H9 (cell line): ENCODE results near the gene CAMTA2. TPM values are rescaled to one million over a fixed set of nuclear protein-coding genes. Genes with fewer than 3 reads are reported as not detected.

Source experiments
- DNase-seq: peaks from one replicate; pipeline ENCODE4 v3.0.0-alpha.2; 2017
- H2AFZ ChIP-seq: one replicate; pipeline ENCODE4 v1.6.1; 2013; ENCODE audit warnings: mild to moderate bottlenecking, low read length, control low read depth, moderate library complexity
- H2AK5ac ChIP-seq: 2 replicates; pipeline ENCODE4 v1.6.1; 2013; ENCODE audit warnings: low read length, control low read depth, mixed read lengths; ENCODE audit not compliant: insufficient read length
- H2BK120ac ChIP-seq: one replicate; pipeline ENCODE4 v1.6.1; 2013; ENCODE audit warnings: low read depth, mild to moderate bottlenecking, low read length, control low read depth, inconsistent platforms; ENCODE audit not compliant: poor library complexity, severe bottlenecking
- H2BK12ac ChIP-seq: 2 replicates; pipeline ENCODE4 v1.6.1; 2013; ENCODE audit warnings: low read length, control low read depth, mixed read lengths, low read depth; ENCODE audit not compliant: insufficient read length
- H2BK15ac ChIP-seq: 2 replicates; pipeline ENCODE4 v1.6.1; 2013; ENCODE audit warnings: low read depth, low read length, control low read depth
- H2BK20ac ChIP-seq: one replicate; pipeline ENCODE4 v1.6.1; 2013; ENCODE audit warnings: low read depth, mild to moderate bottlenecking, low read length, control low read depth, inconsistent platforms; ENCODE audit not compliant: poor library complexity, severe bottlenecking
- H2BK5ac ChIP-seq: 2 replicates; pipeline ENCODE4 v1.6.1; 2013; ENCODE audit warnings: low read length, control low read depth, mixed read lengths; ENCODE audit not compliant: insufficient read length
- H3K14ac ChIP-seq: 2 replicates; pipeline ENCODE4 v1.6.1; 2013; ENCODE audit warnings: low read length, control low read depth; ENCODE audit not compliant: insufficient read depth
- H3K18ac ChIP-seq: 2 replicates; pipeline ENCODE4 v1.6.1; 2013; ENCODE audit warnings: low read depth, mild to moderate bottlenecking, mixed read lengths, low read length, control low read depth; ENCODE audit not compliant: insufficient read length
- H3K23ac ChIP-seq: 2 replicates; pipeline ENCODE4 v1.6.1; 2013; ENCODE audit warnings: low read length, control low read depth, mixed read lengths, low read depth; ENCODE audit not compliant: insufficient read length
- H3K23me2 ChIP-seq: 2 replicates; pipeline ENCODE4 v1.6.1; 2013; ENCODE audit warnings: low read depth, mild to moderate bottlenecking, mixed read lengths, low read length, control low read depth; ENCODE audit not compliant: insufficient read length, poor library complexity, severe bottlenecking
- H3K27ac ChIP-seq: 2 replicates; pipeline ENCODE4 v1.5.1; 2013; ENCODE audit warnings: low read length, control low read depth, mixed read lengths, low read depth; ENCODE audit not compliant: insufficient read length
- H3K27me3 ChIP-seq: 2 replicates; pipeline ENCODE4 v1.6.1; 2013; ENCODE audit warnings: low read length, control low read depth, inconsistent platforms; ENCODE audit not compliant: insufficient read depth
- H3K4ac ChIP-seq: 2 replicates; pipeline ENCODE4 v1.6.1; 2013; ENCODE audit warnings: low read depth, mild to moderate bottlenecking, control low read depth, inconsistent platforms, low read length, moderate library complexity
- H3K4me1 ChIP-seq: 2 replicates; pipeline ENCODE4 v1.6.1; 2013; ENCODE audit warnings: low read length, control low read depth, inconsistent platforms; ENCODE audit not compliant: insufficient read depth
- H3K4me2 ChIP-seq: 2 replicates; pipeline ENCODE4 v1.6.1; 2013; ENCODE audit warnings: low read length, control low read depth, mixed read lengths; ENCODE audit not compliant: insufficient read length, insufficient read depth
- H3K56ac ChIP-seq: 2 replicates; pipeline ENCODE4 v1.6.1; 2013; ENCODE audit warnings: low read depth, mild to moderate bottlenecking, mixed read lengths, low read length, control low read depth; ENCODE audit not compliant: insufficient read length
- H3K79me1 ChIP-seq: 2 replicates; pipeline ENCODE4 v1.6.1; 2013; ENCODE audit warnings: low read depth, mild to moderate bottlenecking, moderate library complexity, low read length, control low read depth, inconsistent platforms; ENCODE audit not compliant: insufficient read depth, poor library complexity, severe bottlenecking
- H3K79me2 ChIP-seq: 2 replicates; pipeline ENCODE4 v1.6.1; 2013; ENCODE audit warnings: low read length, control low read depth, inconsistent platforms; ENCODE audit not compliant: insufficient read depth
- H3K9ac ChIP-seq: 2 replicates; pipeline ENCODE4 v1.6.1; 2013; ENCODE audit warnings: low read length, control low read depth, mixed read lengths; ENCODE audit not compliant: insufficient read length; ENCODE audit errors: extremely low read depth
- H3K9me3 ChIP-seq: one replicate; pipeline ENCODE4 v1.6.1; 2013; ENCODE audit warnings: low read depth, low read length, inconsistent platforms; ENCODE audit not compliant: control insufficient read depth
- H3T11ph ChIP-seq: one replicate; pipeline ENCODE4 v1.6.1; 2013; ENCODE audit warnings: mild to moderate bottlenecking, low read length, control low read depth, inconsistent platforms
- H4K20me1 ChIP-seq: one replicate; pipeline ENCODE4 v1.6.1; 2013; ENCODE audit not compliant: control insufficient read depth, insufficient read length, insufficient read depth
- H4K5ac ChIP-seq: 2 replicates; pipeline ENCODE4 v1.6.1; 2013; ENCODE audit warnings: low read depth, mild to moderate bottlenecking, mixed read lengths, low read length, control low read depth; ENCODE audit not compliant: insufficient read length
- H4K8ac ChIP-seq: replicated peaks from 2 replicates; pipeline ENCODE4 v1.6.1; 2013; ENCODE audit warnings: low read length, control low read depth, mixed read lengths, low read depth; ENCODE audit not compliant: insufficient read length
- H4K91ac ChIP-seq: 2 replicates; pipeline ENCODE4 v1.6.1; 2013; ENCODE audit warnings: low read depth, mild to moderate bottlenecking, moderate library complexity, mixed read lengths, low read length, control low read depth; ENCODE audit not compliant: insufficient read length
- H3K27ac Mint-ChIP-seq, 3 experiments: 2 replicates in 2 of 3; 3 replicates in 1 of 3; pipeline ENCODE4 v1.8.0; 2020 to 2021; ENCODE audit warnings: mixed read lengths in 3 of 3, mild to moderate bottlenecking in 1 of 3, moderate library complexity in 1 of 3
- H3K27me3 Mint-ChIP-seq: 2 replicates; pipeline ENCODE4 v1.8.0; 2021; ENCODE audit warnings: low read depth, mild to moderate bottlenecking, moderate library complexity, mixed read lengths
- H3K36me3 Mint-ChIP-seq, 3 experiments: 2 replicates in 2 of 3; 3 replicates in 1 of 3; pipeline ENCODE4 v1.8.0; 2020 to 2021; ENCODE audit warnings: low read depth in 3 of 3, mixed read lengths in 3 of 3; ENCODE audit not compliant: insufficient read depth in 1 of 3
- H3K4me1 Mint-ChIP-seq, 2 experiments: 2 replicates each; pipeline ENCODE4 v1.8.0; 2020; ENCODE audit warnings: mixed read lengths in 2 of 2
- H3K4me3 Mint-ChIP-seq, 2 experiments: 2 replicates in 1 of 2; 3 replicates in 1 of 2; pipeline ENCODE4 v1.8.0; 2020 to 2021; ENCODE audit warnings: mild to moderate bottlenecking in 2 of 2, mixed read lengths in 2 of 2, moderate library complexity in 1 of 2
- H3K9me3 Mint-ChIP-seq, 2 experiments: 2 replicates in 1 of 2; 3 replicates in 1 of 2; pipeline ENCODE4 v1.8.0; 2020; ENCODE audit warnings: mild to moderate bottlenecking in 2 of 2, mixed read lengths in 2 of 2, moderate library complexity in 1 of 2
- CTCF ChIP-seq: fragments of 200-600 bp; sonication (generic); conservative IDR thresholded peaks from 3 replicates; pipeline ENCODE4 v1.8.0; 2021; ENCODE audit warnings: antibody characterized with exemption, mild to moderate bottlenecking
- WGBS: extraction: QIAGEN DNeasy Blood & Tissue Kit; methylation state at CpG from one replicate; pipeline ENCODE4 v1.1.7; 2013; ENCODE audit warnings: missing lambda C conversion rate, low lambda C conversion rate, mixed read lengths; ENCODE audit not compliant: insufficient read length; ENCODE audit errors: extremely low coverage; 5-methylcytosine and 5-hydroxymethylcytosine counted together
- total RNA-seq: library from RNA; stranded (reverse); gene quantifications from 2 replicates; pipeline ENCODE4 v1.2.1, GENCODE V29; 2021

CAMTA2 gene
- total RNA-seq, 1 experiment from 2014 or later: 15.6 TPM

GRCh38 chr17:4948166-4948930 is 39.1 kb downstream of the CAMTA2 start, which contains the start of gene PFN1:
PFN1 (minus strand) TSS chr17:4948530; CDS start chr17:4948394, 136 bp downstream.
- Histone ChIP-seq H3K79me2 (peaks cover 13% of the 10 kb centered on the region; the same call in 1 of the 2 replicates), H3K27me3 (no peaks in the 10 kb centered on the region), H3K23me2 (peaks cover 23% of the 10 kb centered on the region), H2AK5ac (no peak within 1 kb of the TSS), H2AFZ (no peak within 1 kb of the TSS), H2BK120ac (no peak within 1 kb of the TSS), H3K14ac (peak within 1 kb of the TSS; percentile 96), H3K9ac (peak within 1 kb of the TSS; percentile 94), H4K8ac (no peak within 1 kb of the TSS), H2BK5ac (no peak within 1 kb of the TSS), H3K4ac (no peak within 1 kb of the TSS; the same call in 1 of the 2 replicates), H3K4me1 (peaks cover 4% of the 10 kb centered on the region; the same call in 1 of the 2 replicates), H3K9me3 (no peaks in the 10 kb centered on the region), H2BK12ac (no peak within 1 kb of the TSS), H2BK20ac (no peak within 1 kb of the TSS), H3K27ac (peak within 1 kb of the TSS; percentile 78), H2BK15ac (no peak within 1 kb of the TSS), H3K56ac (no peak within 1 kb of the TSS), H3K4me2 (peak within 1 kb of the TSS; percentile 72), H4K91ac (no peak within 1 kb of the TSS), H4K20me1 (no peaks in the 10 kb centered on the region), H3K79me1 (peaks cover 4% of the 10 kb centered on the region), H4K5ac (no peak within 1 kb of the TSS), H3K18ac (peak within 1 kb of the TSS; percentile 85), H3T11ph (no peak within 1 kb of the TSS), H3K23ac (no peak within 1 kb of the TSS)
- DNase-seq: peak; percentile 94
- no CpG with 5 or more reads among the region's 59 CpGs for WGBS
- Mint-ChIP-seq H3K4me3 (peak within 1 kb of the TSS; percentile 95 to 100), H3K9me3 (peaks cover 0 to 2% of the 10 kb centered on the region in 2 experiments; a peak in 2 of 5 replicates), H3K27ac (peak within 1 kb of the TSS; percentile 98 to 100 (median 100)), H3K36me3 (peaks cover 21 to 41% (median 33%) of the 10 kb centered on the region in 3 experiments), H3K4me1 (peaks cover 38 to 40% of the 10 kb centered on the region in 2 experiments), H3K27me3 (peaks cover 5% of the 10 kb centered on the region)
- TF ChIP-seq CTCF: no peak
